OCI-LY1 (cell line): Measurements from ENCODE around the gene RNF144B.

Source experiments
- H2AFZ ChIP-seq: fragments of 200-600 bp; sonication (generic), shearing (Covaris generic); 2 replicates; pipeline ENCODE4 v1.6.0; 2014; ENCODE audit warnings: antibody characterized with exemption, mild to moderate bottlenecking, low read length
- H3F3A ChIP-seq: fragments of 200-600 bp; sonication (generic), shearing (Covaris generic); 2 replicates; pipeline ENCODE4 v1.6.0; 2014; ENCODE audit warnings: mild to moderate bottlenecking, antibody characterized with exemption, low read length, moderate library complexity; ENCODE audit not compliant: insufficient read depth
- H3K27ac ChIP-seq: fragments of 200-600 bp; sonication (generic); 2 replicates; pipeline ENCODE4 v1.5.1; 2014; ENCODE audit warnings: low read length, mixed run types, mild to moderate bottlenecking, low read depth; ENCODE audit not compliant: poor library complexity, severe bottlenecking
- H3K27me3 ChIP-seq: fragments of 200-600 bp; sonication (generic); 2 replicates; pipeline ENCODE4 v1.6.0; 2014; ENCODE audit warnings: antibody characterized with exemption, mild to moderate bottlenecking, low read length, moderate library complexity; ENCODE audit not compliant: insufficient read depth
- H3K36me3 ChIP-seq: fragments of 200-600 bp; sonication (generic); 2 replicates; pipeline ENCODE4 v1.6.1; 2014; ENCODE audit warnings: mild to moderate bottlenecking, antibody characterized with exemption, low read length, moderate library complexity, mixed read lengths; ENCODE audit not compliant: insufficient read depth
- H3K4me1 ChIP-seq: fragments of 200-600 bp; sonication (generic); 2 replicates; pipeline ENCODE4 v1.5.1; 2014; ENCODE audit warnings: mild to moderate bottlenecking, low read length, moderate library complexity; ENCODE audit not compliant: insufficient read depth, severe bottlenecking
- H3K4me2 ChIP-seq: fragments of 200-600 bp; sonication (generic), shearing (Covaris generic); 2 replicates; pipeline ENCODE4 v1.6.1; 2014; ENCODE audit warnings: low read length
- H3K4me3 ChIP-seq: fragments of 200-600 bp; sonication (generic); 2 replicates; pipeline ENCODE4 v1.5.1; 2014; ENCODE audit warnings: low read length, low read depth, mild to moderate bottlenecking, mixed read lengths; ENCODE audit not compliant: poor library complexity, severe bottlenecking
- H3K79me2 ChIP-seq: fragments of 200-600 bp; shearing (Covaris generic); 2 replicates; pipeline ENCODE4 v1.6.1; 2016; ENCODE audit warnings: mixed run types, low read length, mixed read lengths; ENCODE audit not compliant: insufficient read depth
- H3K9ac ChIP-seq: fragments of 200-600 bp; sonication (generic), shearing (Covaris generic); 2 replicates; pipeline ENCODE4 v1.6.1; 2014; ENCODE audit warnings: mild to moderate bottlenecking, low read length, mixed read lengths
- H3K9me2 ChIP-seq: fragments of 200-600 bp; sonication (generic), shearing (Covaris generic); 2 replicates; pipeline ENCODE4 v1.6.1; 2014; ENCODE audit warnings: low read depth, mild to moderate bottlenecking, low read length, mixed read lengths
- H3K9me3 ChIP-seq: fragments of 200-600 bp; shearing (Covaris generic); 2 replicates; pipeline ENCODE4 v1.6.1; 2014; ENCODE audit warnings: low read length, mixed read lengths
- H4K20me1 ChIP-seq: fragments of 200-600 bp; sonication (generic), shearing (Covaris generic); 2 replicates; pipeline ENCODE4 v1.6.0; 2016; ENCODE audit warnings: mild to moderate bottlenecking, low read length; ENCODE audit not compliant: insufficient read depth
- EZH2 ChIP-seq: fragments of 200-600 bp; sonication (generic), shearing (Covaris generic); IDR thresholded peaks from 2 replicates; pipeline ENCODE4 v1.8.0; 2017; ENCODE audit warnings: borderline replicate concordance, mixed run types, mild to moderate bottlenecking, antibody characterized with exemption, low read length, moderate library complexity, mixed read lengths
- TF ChIP-seq, protein P1 (sequence below): fragments of 200-600 bp; sonication (generic), shearing (Covaris generic); IDR thresholded peaks from 2 replicates; pipeline ENCODE4 v1.5.1; 2017; ENCODE audit warnings: mild to moderate bottlenecking, antibody characterized with exemption, low read length, moderate library complexity, mixed read lengths

RNF144B gene

DNA sequence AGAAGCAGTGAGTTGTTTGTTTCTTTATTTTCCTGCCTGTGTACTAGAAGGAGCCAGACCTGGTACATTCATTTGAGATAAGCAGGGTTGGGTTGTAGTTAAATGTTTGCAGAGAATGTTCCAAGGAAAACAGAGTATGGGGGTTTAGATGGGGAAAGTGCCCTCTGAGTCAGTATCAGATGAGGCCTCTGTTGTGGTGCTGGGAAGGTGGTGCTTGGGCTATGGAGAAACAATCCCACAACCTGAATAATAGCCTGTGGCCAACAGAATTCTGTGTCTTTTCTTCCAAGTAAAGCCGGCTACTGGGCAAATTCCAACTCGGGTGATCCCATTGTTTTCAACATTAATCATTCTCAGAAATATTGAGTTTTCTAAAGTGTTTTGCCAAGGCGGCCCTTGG lies 109.3 kb downstream of the RNF144B start:
- no peaks in the 10 kb centered on the region for H3K9me2 ChIP-seq
- H3K9me3 ChIP-seq: no peaks in the 10 kb centered on the region
- no peak overlapping the region for H3K9ac ChIP-seq
- H2AFZ ChIP-seq: no peak overlapping the region
- H3K27me3 ChIP-seq: no peaks in the 10 kb centered on the region
- no peaks in the 10 kb centered on the region for H4K20me1 ChIP-seq
- no peaks in the 10 kb centered on the region for H3K36me3 ChIP-seq
- TF ChIP-seq, protein P1, sequence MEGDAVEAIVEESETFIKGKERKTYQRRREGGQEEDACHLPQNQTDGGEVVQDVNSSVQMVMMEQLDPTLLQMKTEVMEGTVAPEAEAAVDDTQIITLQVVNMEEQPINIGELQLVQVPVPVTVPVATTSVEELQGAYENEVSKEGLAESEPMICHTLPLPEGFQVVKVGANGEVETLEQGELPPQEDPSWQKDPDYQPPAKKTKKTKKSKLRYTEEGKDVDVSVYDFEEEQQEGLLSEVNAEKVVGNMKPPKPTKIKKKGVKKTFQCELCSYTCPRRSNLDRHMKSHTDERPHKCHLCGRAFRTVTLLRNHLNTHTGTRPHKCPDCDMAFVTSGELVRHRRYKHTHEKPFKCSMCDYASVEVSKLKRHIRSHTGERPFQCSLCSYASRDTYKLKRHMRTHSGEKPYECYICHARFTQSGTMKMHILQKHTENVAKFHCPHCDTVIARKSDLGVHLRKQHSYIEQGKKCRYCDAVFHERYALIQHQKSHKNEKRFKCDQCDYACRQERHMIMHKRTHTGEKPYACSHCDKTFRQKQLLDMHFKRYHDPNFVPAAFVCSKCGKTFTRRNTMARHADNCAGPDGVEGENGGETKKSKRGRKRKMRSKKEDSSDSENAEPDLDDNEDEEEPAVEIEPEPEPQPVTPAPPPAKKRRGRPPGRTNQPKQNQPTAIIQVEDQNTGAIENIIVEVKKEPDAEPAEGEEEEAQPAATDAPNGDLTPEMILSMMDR: no peak
- no peak for TF ChIP-seq EZH2
- peaks cover 16% of the 10 kb centered on the region for H3K4me1 ChIP-seq
- no peak overlapping the region for H3K4me2 ChIP-seq
- no peaks in the 10 kb centered on the region for H3F3A ChIP-seq
- no peak overlapping the region for H3K27ac ChIP-seq
- no peaks in the 10 kb centered on the region for H3K79me2 ChIP-seq
- no peak overlapping the region for H3K4me3 ChIP-seq

DNA sequence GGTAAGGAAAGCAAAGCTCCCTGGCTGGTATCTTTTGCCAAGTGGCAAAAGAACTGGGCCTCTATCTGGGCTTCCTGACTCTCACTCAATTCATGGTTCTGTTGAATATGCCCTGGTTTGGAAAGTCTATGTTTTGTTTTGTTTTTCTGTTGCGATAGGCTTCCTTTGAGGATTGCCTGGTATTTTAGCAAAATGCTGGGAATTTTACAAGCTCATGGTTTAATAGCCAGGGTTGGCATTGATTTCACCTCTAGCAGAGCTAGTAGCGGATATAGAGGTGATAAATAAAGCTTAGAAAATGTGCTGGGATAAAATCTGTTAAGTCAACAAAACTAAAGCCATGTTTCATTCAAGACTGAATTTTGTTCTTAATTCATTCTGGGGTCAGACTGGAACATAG lies 109.9 kb downstream of the RNF144B start:
- no peak for TF ChIP-seq EZH2
- TF ChIP-seq, protein P1: no peak
- no peaks in the 10 kb centered on the region for H3F3A ChIP-seq
- H3K79me2 ChIP-seq: no peaks in the 10 kb centered on the region
- no peaks in the 10 kb centered on the region for H3K27me3 ChIP-seq
- no peaks in the 10 kb centered on the region for H3K9me3 ChIP-seq
- no peak overlapping the region for H2AFZ ChIP-seq
- H3K4me3 ChIP-seq: no peak overlapping the region
- H3K9me2 ChIP-seq: no peaks in the 10 kb centered on the region
- H3K36me3 ChIP-seq: no peaks in the 10 kb centered on the region
- H3K4me2 ChIP-seq: no peak overlapping the region
- peaks cover 14% of the 10 kb centered on the region for H3K4me1 ChIP-seq
- H3K27ac ChIP-seq: no peak overlapping the region
- no peaks in the 10 kb centered on the region for H4K20me1 ChIP-seq
- no peak overlapping the region for H3K9ac ChIP-seq

DNA sequence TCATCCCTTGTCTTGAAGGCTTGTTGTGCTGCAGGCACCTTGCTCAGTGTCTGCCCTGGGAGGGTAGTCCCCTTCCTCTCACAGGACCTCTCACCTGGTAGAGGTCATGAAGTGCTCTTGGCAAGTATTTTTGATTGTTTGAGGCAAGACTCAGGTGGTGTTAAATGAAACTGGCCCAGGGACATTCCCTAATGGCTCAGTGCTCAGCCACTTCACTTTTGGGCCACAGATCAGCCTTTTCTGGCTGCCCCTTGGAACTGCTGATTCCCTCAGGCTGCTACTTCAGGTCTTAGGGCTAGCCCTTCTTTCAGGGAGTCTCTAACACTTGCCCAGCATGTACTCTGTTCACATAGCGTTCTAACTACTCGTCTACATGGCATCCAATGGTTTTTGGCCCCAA lies 111.3 kb downstream of the RNF144B start:
- Histone ChIP-seq H3K4me2 (no peak overlapping the region), H3K9me2 (no peaks in the 10 kb centered on the region), H3K27me3 (no peaks in the 10 kb centered on the region), H3K36me3 (no peaks in the 10 kb centered on the region), H3K27ac (no peak overlapping the region), H2AFZ (no peak overlapping the region), H4K20me1 (no peaks in the 10 kb centered on the region), H3K4me3 (no peak overlapping the region), H3K9me3 (no peaks in the 10 kb centered on the region), H3K4me1 (peaks cover 17% of the 10 kb centered on the region), H3K9ac (no peak overlapping the region), H3K79me2 (no peaks in the 10 kb centered on the region), H3F3A (no peaks in the 10 kb centered on the region)
- TF ChIP-seq, protein P1: no peak
- no peak for TF ChIP-seq EZH2
